Hematopoietic multipotent progenitor cell treated with erythropoietin and hydrocortisone succinate and interleukin-3 and kit ligand, for 8 days (in vitro differentiated cells): Measurements from ENCODE around the gene KRT75.

Experiments used
- DNase-seq: peaks from one replicate; pipeline ENCODE4 v3.0.0-alpha.2; 2015

Gene KRT75

DNA sequence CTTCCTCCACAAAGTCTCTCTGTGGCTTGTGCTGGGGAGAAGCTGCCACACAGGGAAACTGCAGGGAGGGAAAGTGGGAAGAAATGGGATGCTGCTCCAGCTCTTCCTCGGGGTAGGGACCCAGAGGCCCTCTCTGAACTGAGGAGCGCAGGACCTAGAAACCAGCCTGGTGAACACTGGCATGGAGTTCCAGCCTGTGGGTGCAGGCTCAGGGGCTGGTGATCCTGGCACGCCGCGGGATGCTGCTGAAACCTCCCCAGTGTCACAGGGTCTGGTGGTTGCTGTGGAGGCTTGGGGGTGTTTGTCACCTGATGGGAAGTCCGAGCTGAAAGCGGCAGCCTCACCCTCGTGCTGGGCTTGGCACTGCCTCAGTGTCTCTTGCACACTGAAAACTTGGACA, 5.2 kb upstream of the KRT75 start:
- no peak for DNase-seq

DNA sequence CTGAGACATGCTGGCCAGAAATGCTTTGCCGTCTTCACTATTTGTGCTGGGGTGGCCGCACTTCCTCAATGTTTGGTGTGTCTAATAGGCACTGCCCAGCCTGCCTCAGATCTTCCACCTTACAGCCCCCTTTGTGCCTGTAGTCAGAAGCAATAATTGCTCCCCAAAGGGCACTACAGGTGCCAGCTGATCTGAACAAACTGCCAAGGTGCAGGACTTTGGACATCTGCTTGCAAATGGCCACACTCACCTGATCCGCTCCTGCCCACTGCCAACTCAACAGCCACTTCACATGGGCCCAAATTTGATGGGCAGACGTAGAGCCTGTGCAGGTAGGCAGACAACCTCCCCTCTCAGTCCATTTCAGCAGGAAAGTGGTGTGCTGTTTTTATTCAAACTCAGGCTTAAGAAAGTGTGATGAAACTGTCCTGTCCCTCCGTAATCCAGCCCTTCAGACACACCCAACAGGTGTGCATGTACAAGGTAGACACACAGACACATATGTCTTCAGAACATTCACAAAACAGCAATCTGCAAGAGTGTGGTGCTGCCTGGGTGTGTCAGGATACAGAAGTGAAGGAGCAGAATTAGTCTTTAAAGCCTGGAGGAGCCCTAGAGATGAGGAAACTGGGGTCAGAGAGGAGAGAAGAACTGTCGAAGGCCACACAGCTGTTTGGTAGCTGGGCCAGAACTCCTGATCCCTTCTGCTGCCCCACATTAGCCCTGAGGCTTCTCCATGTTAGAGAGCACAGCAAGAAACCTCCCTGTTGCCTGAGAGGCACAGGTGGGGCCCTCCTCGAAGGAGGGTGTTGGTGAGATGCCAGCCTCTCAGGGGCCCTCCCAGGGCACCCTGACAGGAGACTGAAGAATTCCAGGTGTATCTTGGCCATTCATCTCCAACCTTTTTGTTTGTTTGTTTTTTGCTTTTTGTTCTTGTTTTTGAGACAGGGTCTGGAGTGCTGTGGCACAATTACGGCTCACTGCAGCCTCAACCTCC, 4.4 kb upstream of the KRT75 start:
- no peak for DNase-seq

DNA sequence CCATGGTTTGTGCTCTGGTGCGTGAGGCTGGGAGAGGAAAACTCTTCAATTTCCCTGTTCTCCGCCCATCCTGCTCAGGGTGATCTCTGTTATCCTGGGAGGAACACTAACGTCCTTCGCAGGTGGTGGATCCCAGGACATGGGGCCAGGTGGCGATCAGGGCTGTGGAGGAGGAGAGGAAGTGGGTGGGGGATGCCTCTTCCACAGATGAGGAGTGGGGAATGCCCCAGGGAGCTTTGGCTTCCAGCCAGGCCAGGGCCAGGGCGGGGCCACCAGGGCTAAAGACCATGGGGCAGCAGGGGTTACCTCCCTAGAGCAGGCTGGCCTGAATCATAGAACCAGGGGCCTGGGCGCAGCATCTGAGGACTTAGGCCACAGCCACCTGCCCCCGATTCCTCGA, 3.3 kb upstream of the KRT75 start:
- DNase-seq, result no peak

DNA sequence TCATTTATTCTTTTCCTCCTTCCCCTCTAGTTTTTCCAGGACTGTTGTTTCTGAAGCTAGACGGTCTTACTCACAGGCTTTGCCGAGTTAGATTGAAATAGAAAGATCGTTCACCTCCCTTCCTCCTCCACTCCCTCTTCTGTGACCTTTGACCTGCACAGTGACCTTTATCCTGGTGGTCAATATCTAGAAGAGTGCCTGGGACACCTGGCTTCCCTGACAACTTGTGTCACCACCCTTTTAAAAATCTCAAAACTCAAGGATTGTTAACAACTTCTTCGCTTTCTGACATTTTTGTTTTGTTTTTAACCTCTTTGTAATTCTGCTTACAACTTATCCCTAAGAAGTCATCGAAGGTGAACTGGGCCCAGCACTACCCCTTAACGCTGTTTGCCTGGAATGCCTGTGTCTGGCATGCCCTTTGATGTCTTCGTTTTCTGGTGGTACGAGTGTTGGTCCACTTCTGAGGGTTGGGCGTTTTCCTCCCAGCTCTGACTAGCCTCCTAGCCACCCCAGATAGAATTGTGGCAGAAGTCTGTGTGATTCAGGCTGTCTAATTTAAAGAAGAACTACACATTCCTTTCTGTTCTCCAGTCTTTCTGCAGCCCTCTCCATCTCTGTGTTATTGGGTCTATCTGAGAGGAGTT, 2.8 kb upstream of the KRT75 start:
- no peak for DNase-seq

DNA sequence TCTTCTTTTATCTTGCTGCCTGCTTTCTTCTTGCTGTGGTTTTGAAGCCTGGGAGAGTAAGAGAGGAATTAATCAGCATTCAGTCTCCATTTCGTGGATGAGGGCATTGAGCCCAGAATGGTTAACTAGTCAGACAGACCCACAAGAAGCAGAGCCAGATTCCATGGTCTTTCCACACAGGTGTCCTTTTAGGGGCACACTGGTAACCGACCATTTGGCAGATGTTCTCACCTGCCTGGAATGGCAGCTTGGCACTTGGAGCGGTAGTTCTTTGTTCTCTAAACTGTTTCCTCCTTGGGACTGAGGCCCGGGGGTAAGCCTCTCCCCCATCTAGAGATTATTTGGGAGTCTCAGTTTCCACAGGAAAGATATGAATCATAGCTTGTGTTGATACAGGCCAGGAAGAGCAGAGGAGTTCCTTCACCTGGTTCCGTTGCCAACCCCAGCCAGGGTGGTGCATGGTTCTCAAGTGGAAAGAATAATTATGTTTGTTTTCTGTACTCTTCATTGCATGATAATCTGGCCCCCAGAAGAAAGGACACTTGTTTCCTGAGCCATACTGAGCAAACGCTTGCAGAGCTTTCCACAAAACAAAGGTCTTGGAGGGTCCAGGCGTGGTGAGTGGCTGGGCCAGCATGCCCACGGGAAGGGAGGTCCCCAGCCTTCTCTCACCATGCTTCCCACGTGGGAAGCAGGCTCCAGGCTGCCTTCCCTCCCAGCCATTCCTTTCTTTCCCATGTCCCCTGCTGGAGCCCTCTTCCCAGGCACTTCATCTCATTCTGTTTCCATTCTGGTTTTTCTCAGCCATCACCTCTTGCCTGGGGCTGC, 2.0 kb upstream of the KRT75 start:
- no peak for DNase-seq

DNA sequence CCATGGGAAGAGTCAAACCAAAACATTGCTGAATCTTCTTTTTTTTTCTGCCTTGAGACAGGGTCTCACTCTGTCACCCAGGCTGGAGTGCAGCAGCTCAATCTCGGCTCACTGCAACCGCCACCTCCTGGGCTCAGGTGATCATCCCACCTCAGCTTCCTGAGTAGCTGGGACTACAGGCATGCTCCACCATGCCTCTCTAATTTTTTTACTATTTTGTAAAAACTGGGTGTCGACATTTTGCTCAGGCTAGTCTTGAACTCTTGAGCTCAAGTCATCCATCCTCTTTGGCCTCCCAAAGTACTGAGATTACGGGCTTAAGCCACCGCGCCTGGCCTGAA, 1.5 kb upstream of the KRT75 start:
- DNase-seq, result no peak

DNA sequence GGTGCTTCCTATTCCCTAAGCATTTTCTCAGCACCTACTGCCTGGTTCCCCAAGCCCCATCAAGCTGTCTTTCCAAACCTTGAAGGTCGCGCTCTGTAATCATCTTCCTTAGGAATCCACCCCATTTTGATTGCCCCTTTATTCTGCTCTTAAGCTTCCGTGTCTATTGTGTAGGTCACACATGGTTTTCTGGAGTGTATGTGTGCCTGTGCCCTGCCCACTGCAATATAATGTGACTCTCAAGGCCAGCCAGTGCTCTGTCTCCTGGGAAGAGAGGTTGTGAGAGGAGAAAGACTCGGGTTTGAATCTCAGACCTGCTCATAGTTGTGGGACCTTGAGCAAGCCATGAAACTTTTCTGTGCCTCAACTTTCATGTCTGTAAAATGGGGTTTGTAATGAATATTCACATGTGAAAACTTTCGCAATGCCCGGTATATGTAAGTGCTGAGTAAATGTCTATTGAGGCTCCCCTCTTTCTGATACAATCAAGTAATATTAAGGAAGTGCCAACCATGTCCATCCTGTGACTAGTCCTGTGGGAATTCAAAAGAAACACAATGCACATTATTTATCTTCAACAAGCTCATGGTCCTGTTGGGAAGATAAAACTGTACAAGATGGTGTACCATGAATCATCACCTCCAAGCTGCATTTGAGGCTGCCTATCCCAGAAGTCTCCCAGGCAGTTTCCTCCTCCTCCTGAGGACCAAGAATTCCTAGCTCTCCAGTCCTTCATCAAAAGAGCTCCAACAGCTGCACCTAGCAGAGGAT, 774 bp upstream of the KRT75 start:
- no peak for DNase-seq

DNA sequence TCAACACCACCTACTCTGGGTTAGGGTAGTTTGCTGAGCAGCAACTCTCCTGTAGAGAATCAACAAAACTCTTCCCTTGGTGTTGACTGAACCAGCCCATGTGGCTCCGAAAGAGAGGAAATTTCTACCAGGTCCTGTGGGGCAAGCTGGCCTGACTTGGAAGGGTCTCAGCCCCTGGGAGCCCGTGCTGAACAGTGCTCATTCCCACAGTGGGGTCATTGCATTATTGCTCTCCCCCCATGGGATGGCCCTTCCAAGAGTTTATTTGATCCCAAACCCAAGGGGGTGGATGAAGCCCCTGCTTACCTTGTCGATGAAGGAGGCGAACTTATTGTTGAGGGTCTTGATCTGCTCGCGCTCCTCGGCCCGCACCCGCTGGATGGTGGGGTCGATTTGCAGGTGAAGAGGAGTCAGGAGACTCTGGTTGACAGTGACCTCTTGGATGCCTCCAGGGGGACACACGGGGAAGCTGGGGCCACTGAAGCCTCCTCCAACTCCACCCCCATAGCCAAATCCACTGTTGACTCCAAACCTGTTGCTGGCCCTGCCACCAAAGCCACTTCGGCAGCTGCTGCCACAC, 580 bp downstream of the KRT75 start:
- no peak for DNase-seq

DNA sequence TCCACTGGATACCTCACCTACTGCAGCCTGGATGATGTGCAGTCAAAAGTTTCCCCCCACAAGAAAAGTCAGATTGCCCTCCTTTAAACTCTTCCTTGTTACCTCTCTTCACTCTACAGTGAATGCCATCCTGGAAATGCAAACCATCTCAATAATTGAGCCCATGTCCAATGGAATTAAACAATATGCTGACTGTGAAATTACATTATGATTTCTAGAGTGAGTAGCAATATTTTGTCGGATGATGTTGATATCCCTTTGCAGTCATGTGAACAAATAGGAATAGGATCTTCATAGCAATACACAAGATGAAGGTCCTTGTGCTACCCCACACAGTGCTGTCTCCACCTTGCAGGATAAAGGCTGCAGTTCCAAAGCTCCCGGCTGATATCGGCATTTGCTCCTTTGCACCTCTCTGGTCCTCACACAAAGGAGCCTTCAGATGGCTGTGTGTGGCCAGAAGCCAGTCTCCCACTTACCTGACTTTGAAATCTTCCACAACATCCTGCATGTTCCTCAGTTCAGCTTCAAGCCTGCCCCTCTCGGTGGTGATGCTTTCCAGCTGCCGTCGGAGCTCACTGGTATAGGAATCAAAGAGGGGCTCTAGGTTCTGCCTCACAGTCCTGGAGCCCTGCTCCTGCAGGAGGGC, 1.5 kb downstream of the KRT75 start:
- no peak for DNase-seq

DNA sequence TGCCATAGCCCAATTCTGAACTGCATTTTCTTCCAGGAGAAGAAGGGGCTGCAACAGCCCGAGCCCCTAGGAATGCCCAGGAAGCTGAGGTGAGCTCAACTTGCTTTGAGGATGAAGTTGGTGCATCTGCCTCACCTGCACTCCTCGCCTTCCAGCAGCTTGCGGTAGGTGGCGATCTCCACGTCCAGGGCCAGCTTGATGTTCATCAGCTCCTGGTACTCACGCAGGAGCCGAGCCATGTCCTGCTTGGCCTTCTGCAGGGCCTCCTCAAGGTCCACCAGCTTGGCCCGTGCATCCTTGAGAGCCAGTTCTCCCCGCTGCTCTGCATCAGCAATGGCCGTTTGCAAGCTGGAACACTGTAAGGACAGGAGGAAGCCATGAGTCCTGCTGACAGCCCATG, 6.0 kb downstream of the KRT75 start:
- DNase-seq, result no peak

DNA sequence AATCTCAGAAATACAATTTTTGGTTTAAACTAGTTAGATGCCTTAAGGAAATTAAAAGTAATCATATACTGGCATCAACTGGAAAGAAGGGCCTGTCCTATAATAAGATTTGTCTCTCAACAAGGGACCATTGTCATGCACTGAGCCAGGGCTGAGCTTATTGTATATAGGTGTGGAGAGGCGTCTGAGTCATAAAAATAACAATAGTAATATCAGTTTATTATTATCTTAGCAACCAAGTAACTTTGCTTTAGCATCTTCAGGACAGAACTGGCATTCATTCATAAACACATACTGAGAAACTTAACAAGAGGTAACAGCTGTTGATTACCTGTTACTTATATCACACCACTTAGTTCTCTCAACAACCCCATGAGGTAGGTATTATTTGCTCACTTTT, 7.1 kb downstream of the KRT75 start:
- DNase-seq, result no peak

DNA sequence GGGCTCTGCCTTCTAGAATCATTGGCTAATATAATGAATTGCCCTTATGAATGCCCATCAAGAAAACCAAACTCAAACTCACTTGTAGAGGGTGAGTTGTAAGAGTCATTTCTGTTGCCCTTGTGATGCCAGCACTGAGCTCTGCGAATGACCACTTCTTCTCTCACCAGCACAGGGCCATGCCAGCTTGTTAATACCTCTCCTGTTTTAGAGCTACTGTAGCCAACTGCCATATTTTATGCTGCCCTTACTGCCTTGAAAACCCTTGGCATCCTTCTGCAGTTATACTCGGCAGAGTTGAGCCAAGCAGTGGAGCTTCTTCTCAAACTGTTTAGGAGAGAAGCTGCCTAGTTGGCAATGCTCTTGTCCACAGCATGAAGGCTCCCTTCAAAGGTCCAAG, 8.1 kb downstream of the KRT75 start:
- no peak for DNase-seq

DNA sequence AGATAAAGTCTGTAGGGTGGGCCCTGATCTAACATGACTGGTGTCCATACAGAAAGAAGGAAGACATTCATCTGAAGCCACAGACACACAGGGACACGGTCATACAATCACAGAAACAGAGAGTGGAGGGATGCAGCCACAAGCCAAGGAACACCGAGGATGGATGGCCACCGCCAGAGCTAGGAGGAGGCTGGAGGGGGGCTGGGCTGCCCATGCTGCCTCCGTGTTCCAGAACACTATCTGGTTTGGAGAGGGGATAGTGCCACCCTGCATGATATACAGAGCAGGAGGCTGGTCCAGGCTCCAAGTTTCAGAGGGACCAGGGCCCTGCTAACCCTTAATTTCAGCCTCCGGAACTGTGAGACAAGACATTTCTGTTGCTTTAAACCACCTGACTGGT, 8.7 kb downstream of the KRT75 start:
- no peak for DNase-seq

DNA sequence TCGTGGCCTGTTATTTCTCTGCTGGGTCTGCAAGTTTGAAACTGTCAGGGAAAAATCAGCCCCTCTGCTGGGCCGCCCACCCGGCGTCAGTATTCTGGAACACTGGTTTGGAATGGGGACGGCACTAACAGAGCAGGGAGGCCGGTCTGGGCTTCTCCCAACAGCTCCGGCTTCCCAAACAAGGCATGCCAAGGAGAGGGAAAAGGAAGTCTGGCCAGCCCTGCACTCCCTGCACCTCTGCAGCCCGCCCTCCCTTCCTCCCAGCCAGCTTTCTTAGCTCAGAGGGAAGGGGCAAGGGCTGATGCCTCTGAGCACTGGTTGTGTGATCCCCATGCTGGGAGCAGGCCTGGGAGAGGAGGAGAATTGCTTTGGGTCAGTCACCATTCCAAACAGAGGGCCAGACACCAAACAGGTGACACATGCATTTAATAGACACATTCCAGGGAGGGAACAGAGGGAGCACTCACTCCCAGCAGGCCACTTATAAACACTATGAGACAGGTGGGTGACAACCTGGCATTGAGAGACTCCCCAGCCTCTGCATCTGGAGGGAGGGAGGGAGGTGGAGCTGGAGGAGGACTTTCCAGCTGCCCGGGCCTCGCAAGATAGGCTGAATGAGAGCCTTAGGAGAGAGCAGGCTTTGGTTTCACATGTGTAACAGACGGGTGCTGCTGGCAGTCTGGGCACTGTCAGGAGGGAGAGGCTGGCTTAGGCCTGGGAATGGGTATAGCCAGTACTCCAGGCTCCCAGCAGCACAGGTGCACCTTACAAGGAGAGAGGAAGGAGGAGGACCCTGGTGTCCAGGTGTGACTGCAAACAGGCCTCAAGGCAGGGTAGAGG, 10.3 kb downstream of the KRT75 start:
- no peak for DNase-seq

DNA sequence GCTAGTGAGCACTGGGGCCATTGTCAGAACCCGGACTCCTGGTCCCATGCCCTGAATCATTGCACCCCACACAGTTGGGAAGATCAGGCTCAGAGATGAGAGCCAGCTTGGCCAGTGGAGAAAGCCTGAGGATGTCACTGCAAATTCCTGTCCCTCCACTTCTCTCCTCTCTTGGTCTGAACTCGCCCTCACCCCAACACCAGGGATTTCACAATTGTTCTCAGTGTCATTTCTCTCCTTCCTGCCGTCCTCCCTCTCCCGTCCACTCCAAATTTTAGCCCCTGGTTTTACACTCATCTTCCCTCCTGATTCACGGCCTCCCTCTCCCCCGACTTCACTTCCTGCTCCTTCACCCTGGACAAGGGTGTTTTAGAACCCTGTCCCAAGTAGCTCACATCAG, 11.1 kb downstream of the KRT75 start:
- DNase-seq, result no peak

DNA sequence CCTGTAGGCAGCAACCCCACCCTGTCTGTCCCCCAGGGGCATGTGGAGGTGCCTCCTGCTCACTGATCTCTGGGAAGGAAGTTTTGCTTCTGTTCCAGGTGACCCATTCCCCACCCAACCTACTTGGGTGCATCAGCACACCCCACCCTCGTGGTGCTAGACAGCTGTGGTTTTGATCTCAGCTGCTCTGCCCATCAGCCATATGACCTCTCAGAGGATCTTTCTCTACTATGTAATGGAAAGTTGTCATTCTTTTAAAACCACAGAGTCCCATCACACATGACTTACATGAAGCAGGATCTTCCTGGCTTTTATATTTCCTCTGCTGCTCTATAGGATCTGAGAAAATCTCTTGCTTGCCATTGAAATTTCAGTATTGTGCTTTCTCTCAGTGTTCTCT, 14.5 kb downstream of the KRT75 start:
- no peak for DNase-seq

DNA sequence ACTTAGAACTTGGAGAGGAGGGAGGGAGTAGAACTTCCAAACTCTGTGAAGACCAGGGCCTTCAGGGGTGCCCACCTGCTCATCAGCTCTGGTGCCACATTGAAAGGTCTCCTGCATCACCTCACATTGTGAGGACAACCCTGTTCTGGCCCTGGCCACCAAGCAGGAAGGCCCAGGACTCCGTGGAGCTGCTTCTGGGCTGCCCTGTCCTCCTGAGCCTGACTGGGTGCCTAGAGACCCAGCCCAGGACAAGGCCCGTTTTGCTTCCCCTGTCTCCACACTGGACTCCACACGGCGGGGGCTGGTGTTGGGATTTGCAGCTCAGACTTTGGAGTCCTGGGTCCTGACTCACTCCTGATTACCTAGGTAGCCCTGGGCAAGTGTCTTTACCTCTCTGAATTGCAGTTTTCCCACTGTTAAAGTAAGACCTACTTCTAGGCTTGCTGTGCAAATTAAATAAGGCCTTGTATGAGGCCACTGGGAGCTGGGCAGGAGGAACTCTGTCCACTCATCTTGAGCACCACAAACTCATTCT, 15.5 kb downstream of the KRT75 start:
- DNase-seq, result no peak

DNA sequence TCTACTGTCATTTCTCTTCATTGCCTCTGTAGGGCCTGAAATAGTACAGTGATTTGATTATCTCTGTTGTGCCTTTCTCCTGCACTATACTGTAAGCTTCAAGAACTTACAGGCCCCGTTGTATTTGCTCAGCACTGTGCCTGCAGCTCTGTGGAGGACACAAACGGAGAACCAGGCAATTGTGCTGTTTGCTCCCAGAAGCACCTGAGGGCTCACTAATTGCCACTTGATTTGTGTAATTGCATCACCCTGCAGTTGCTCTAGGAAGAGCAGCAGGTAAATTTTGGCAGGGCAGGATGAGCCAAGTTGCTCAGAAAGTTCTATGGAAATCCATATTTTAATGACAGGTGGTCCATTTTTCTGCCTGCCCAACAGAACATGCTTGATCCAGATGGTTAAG, 16.4 kb downstream of the KRT75 start:
- no peak for DNase-seq

DNA sequence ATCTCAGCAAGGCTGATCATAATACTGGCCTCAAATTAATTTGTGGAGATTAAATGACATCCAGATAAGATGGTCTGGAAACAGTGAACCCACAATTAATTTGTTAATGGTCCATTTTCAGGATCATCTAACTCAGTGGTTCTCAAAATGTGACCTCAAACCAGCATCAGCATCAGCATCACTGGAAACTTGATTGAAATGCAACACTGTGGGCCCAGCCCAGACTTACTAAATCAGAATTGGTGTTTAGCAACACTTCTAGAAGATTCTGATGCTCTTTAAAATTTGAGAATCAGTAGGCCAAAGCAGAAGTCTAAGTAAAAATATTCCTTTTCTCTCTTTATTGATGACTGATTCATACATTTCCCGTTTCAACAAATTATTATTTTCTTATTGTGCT, 17.4 kb downstream of the KRT75 start:
- no peak for DNase-seq

DNA sequence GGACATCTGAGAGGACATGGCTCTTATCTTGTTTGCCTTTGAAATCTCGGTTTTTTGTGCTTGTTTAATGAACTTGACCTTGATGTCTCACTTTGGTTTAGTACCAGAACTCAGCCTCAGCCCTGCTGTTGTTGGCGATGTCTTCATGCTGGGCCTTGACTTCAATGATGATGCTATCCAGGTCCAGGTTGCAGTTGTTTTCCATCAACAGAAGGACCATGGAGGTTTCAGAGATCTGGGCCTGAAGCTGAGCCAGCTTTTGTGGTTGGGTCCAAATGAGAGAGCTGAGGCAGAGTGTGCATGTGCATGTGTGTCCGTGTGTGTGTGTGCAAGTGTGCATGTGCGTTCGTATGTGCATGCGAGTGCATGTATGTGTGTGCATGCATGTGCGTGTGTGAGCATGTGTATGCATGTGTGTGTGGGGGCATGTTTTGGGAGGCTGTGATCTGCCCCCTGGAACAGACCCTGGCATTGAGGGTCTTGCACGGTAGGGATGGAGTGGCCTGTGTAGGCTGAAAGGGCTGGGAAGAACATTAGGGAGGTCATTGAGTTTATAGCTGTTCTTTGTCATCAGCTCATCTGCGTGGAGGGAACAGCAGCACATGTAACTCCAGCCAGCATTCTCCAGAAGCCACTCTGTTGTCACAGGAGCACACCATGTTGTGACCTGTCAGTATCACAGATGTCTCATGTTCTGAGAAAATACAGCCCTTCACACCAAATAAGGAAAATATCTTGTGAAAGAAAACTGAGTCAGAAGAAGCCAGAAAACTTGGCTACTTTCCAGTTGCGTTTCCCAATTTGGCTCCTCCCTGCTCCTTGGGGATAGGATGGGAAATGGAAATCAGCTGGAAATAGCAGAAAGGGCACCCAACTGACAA, 18.1 kb downstream of the KRT75 start:
- DNase-seq, result no peak
